A549 (cell line): Measurements from ENCODE around the gene RTN4RL2. TPM values are rescaled to one million over a fixed set of nuclear protein-coding genes. Genes with fewer than 3 reads are reported as not detected.

Experiments
- ATAC-seq, 2 experiments: fragments of 200-7000 bp in 1 of 2; fragments of >200 bp in 1 of 2; cut with Nextera tagmentation in 1 of 2; cut with Tn5 transposase in 1 of 2; 3 replicates each; pipeline versions ENCODE4 v1.8.0 to v1.9.1; 2018 to 2020; ENCODE audit warnings: mild to moderate bottlenecking in 1 of 2, moderate library complexity in 1 of 2
- CTCF ChIA-PET: fragments of 300-600 bp; sonication (Branson Sonifier 250); formaldehyde crosslinking; extraction: SDS; loops from one replicate; lab custom pipeline; 2021; ENCODE audit warnings: antibody characterized with exemption, inconsistent platforms; lab: Yijun Ruan, JAX
- POLR2A ChIA-PET: fragments of 350-600 bp; formaldehyde crosslinking; extraction: SDS; loops from one replicate; lab custom pipeline; 2021; ENCODE audit warnings: antibody characterized with exemption, inconsistent platforms; lab: Yijun Ruan, JAX
- DNase-seq, 2 experiments: peaks; one replicate each; pipeline versions ENCODE4 v3.0.0 to v3.0.0-alpha.2; 2011 to 2016; ENCODE audit warnings: low read depth in 1 of 2, low spot score in 1 of 2
- FAIRE-seq: peaks from 2 replicates; lab custom pipeline; 2011; peaks lifted over from hg19 to GRCh38; lab: Jason Lieb, UNC
- H3K27ac ChIP-seq, 2 experiments: fragments of >200 bp; sonication (Bioruptor Twin); formaldehyde crosslinking; 3 replicates each; pipeline ENCODE4 v1.5.1; 2016 to 2017
- H3K4me1 ChIP-seq: fragments of >200 bp; sonication (Bioruptor Twin); formaldehyde crosslinking; 3 replicates; pipeline ENCODE4 v1.6.1; 2016
- H3K4me2 ChIP-seq: fragments of >200 bp; sonication (Bioruptor Twin); formaldehyde crosslinking; 3 replicates; pipeline ENCODE4 v1.6.1; 2016
- H3K4me3 ChIP-seq: fragments of >200 bp; sonication (Bioruptor Twin); formaldehyde crosslinking; 3 replicates; pipeline ENCODE4 v1.5.1; 2016
- H3K9me3 ChIP-seq: fragments of >200 bp; sonication (Bioruptor Twin); formaldehyde crosslinking; 3 replicates; pipeline ENCODE4 v1.6.1; 2016
- CBX2 ChIP-seq: fragments of 200-600 bp; sonication (generic); IDR thresholded peaks from 2 replicates; pipeline ENCODE4 v1.6.1; 2016; ENCODE audit warnings: low read depth, mild to moderate bottlenecking, borderline replicate concordance
- CHD4 ChIP-seq: fragments of 200-600 bp; sonication (generic); IDR thresholded peaks from 2 replicates; pipeline ENCODE4 v1.6.1; 2016; ENCODE audit warnings: antibody characterized with exemption, mild to moderate bottlenecking, borderline replicate concordance
- EP300 ChIP-seq, 2 experiments: fragments of >200 bp; sonication (Bioruptor Twin); formaldehyde crosslinking; IDR thresholded peaks; 2 replicates in 1 of 2; 3 replicates in 1 of 2; pipeline ENCODE4 v1.6.1; 2016 to 2017
- ESRRA ChIP-seq: fragments of 150-350 bp; IDR thresholded peaks from 2 replicates; pipeline ENCODE4 v1.6.1; 2014; ENCODE audit warnings: mild to moderate bottlenecking, low read length, borderline replicate concordance
- FOSB ChIP-seq: fragments of 250-450 bp; sonication (Bioruptor Pico); IDR thresholded peaks from 2 replicates; pipeline ENCODE4 v1.5.0; 2020; ENCODE audit warnings: mild to moderate bottlenecking, moderate library complexity
- HOXB5 ChIP-seq: fragments of 250-450 bp; sonication (Bioruptor Pico); IDR thresholded peaks from 2 replicates; pipeline ENCODE4 v1.5.0; 2020; ENCODE audit warnings: mild to moderate bottlenecking, moderate library complexity
- KDM1A ChIP-seq: fragments of 200-600 bp; sonication (generic); IDR thresholded peaks from 2 replicates; pipeline ENCODE4 v1.6.1; 2016; ENCODE audit warnings: low read depth, mild to moderate bottlenecking
- MAZ ChIP-seq: fragments of 150-350 bp; IDR thresholded peaks from 2 replicates; pipeline ENCODE4 v1.6.1; 2014; ENCODE audit warnings: antibody characterized with exemption, low read depth, low read length, borderline replicate concordance
- POLR2A ChIP-seq: IDR thresholded peaks from 2 replicates; pipeline ENCODE4 v1.6.1; 2012; ENCODE audit warnings: mild to moderate bottlenecking, low read length
- RAD21 ChIP-seq, 2 experiments: fragments of >200 bp in 1 of 2; sonication (Bioruptor Twin) in 1 of 2; formaldehyde crosslinking in 1 of 2; IDR thresholded peaks in 1 of 2; conservative IDR thresholded peaks in 1 of 2; 2 replicates in 1 of 2; 3 replicates in 1 of 2; pipeline ENCODE4 v1.6.1; 2012 to 2018; ENCODE audit warnings: inconsistent platforms in 1 of 2
- RNF2 ChIP-seq: fragments of 200-600 bp; sonication (generic); IDR thresholded peaks from 2 replicates; pipeline ENCODE4 v1.6.1; 2016; ENCODE audit warnings: low read depth, mild to moderate bottlenecking, antibody characterized with exemption, moderate library complexity, borderline replicate concordance
- SMC3 ChIP-seq: fragments of >200 bp; sonication (Bioruptor Twin); formaldehyde crosslinking; IDR thresholded peaks from 3 replicates; pipeline ENCODE4 v1.6.1; 2018; ENCODE audit warnings: inconsistent platforms
- ZFP36 ChIP-seq: fragments of 450-650 bp; IDR thresholded peaks from 2 replicates; pipeline ENCODE4 v1.6.1; 2014; ENCODE audit warnings: borderline replicate concordance; ENCODE audit not compliant: partially characterized antibody
- ZNF302 ChIP-seq: fragments of 250-450 bp; sonication (Bioruptor Pico); IDR thresholded peaks from 2 replicates; pipeline ENCODE4 v1.9.0; 2021; ENCODE audit warnings: inconsistent platforms, mild to moderate bottlenecking, moderate library complexity
- WGBS: methylation state at CpG from one replicate; pipeline ENCODE4 v1.1.6; 2017; ENCODE audit errors: missing lambda C conversion rate; 5-methylcytosine and 5-hydroxymethylcytosine counted together
- polyA plus RNA-seq, 4 experiments: library from polyadenylated mRNA; depleted of rRNA in 3 of 4; stranded (reverse); fragments of >200 nt; fragmentation: RNase III in 1 of 4; extraction: RNeasy Plus Mini Kit Qiagen cat#74134 plus additional on column Dnase treatment in 1 of 4; gene quantifications; 2 replicates in 3 of 4; 3 replicates in 1 of 4; pipeline ENCODE4 v1.2.3, GENCODE V29; 2011 to 2017
- TF ChIP-seq, protein P1 (sequence below): IDR thresholded peaks from 2 replicates; pipeline ENCODE4 v1.6.1; 2012; ENCODE audit warnings: low read depth, borderline replicate concordance
- TF ChIP-seq, protein P2 (sequence below): fragments of 250-450 bp; sonication (Bioruptor Pico); IDR thresholded peaks from 2 replicates; pipeline ENCODE4 v1.5.0; 2021; ENCODE audit warnings: mild to moderate bottlenecking, moderate library complexity, borderline replicate concordance
- TF ChIP-seq, protein P3 (sequence below): fragments of >200 bp; sonication (Bioruptor Twin); formaldehyde crosslinking; IDR thresholded peaks from 2 replicates; pipeline ENCODE4 v1.6.1; 2016

The RTN4RL2 gene
- polyA plus RNA-seq, 2 of the 4 experiments (the other 2 are of a cell fraction) = 9.2 to 23.7 TPM

DNA sequence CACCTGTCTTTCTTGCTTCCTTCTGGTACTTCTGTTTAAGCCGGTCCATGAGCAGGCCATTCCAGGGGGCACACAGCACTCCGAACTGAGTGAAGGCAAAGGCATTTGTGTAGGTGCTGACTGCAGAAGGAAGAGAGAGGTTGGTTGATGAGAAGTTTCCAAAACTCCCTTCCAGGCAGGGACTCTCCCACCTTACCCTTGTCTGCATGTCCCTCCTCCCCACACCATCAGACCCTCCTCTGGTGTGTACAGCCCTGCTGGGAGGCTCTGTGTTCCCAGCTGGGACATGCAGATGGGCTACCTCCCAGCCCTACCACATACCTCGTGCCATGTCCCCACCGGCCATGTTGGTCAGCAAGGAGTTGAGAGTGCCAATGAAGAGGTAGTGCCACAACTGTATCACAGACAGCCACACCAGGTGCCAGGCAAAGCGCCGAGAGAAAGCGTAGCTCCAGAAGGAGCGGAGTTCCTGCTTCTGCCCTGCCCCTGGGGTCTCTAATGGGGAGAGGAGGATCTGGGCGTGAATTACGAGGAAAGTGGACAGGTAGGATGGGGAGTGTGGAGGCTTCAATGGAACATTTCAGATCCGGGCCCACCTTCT lies 45.6 kb upstream of the RTN4RL2 start:
- H3K9me3 ChIP-seq = no peaks in the 10 kb centered on the region
- H3K4me1 ChIP-seq = no peaks in the 10 kb centered on the region
- no peak overlapping the region for H3K27ac ChIP-seq
- 72% methylated on average over 11 of the region's 11 CpGs for WGBS
- no peak overlapping the region for H3K4me3 ChIP-seq
- no peak for TF ChIP-seq ZNF302 (CRISPR knock-in tag)
- TF ChIP-seq HOXB5 (CRISPR knock-in tag) = no peak
- TF ChIP-seq FOSB (CRISPR knock-in tag) = no peak
- no peak for TF ChIP-seq ESRRA
- no peak for TF ChIP-seq CHD4
- CTCF ChIA-PET = no interaction called here
- H3K4me2 ChIP-seq = no peak overlapping the region
- FAIRE-seq = no peak
- no peak for ATAC-seq
- DNase-seq = no peak
- POLR2A ChIA-PET = no interaction called here

DNA sequence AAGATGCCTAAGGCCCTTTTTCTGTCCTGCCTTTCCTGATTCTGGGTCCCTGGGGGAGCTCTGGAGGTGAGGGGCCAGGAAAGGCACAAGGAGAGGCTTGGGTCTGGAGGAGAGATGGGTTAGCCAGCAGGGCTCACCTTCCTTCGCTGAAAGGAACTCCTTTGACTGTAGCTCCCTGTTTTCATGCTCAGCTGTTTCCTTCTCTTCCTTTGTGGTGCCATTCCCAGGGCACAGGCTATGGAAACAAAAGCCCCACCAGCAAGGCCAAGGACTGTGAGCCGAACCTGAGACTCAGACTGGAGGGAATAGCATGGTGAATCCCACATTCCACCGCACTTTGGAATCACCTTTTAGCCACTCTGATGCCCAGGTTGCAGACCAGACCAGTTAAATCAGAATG lies 43.9 kb upstream of the RTN4RL2 start:
- CTCF ChIA-PET = interaction anchor here (0.6 to 1.9 kb wide), 3 partner anchors 9 to 1232 kb away, joined by 3 to 6 read pairs (median 6); no protein-coding TSS in a partner anchor
- DNase-seq = no peak
- WGBS = 65% methylated on average over 3 of the region's 3 CpGs
- Histone ChIP-seq H3K4me3 (no peak overlapping the region), H3K27ac (no peak overlapping the region), H3K9me3 (no peaks in the 10 kb centered on the region), H3K4me2 (no peak overlapping the region), H3K4me1 (no peaks in the 10 kb centered on the region)
- no peak for FAIRE-seq
- TF ChIP-seq POLR2A (no peak), SMC3 (no peak), CBX2 (no peak), MAZ (no peak), ZFP36 (no peak), RAD21 (conservative IDR thresholded peaks at IDR 0.05 in 1 of 2, IDR thresholded peaks at IDR 0.05 in 1 of 2) (no peak), KDM1A (no peak)
- TF ChIP-seq, protein P1, sequence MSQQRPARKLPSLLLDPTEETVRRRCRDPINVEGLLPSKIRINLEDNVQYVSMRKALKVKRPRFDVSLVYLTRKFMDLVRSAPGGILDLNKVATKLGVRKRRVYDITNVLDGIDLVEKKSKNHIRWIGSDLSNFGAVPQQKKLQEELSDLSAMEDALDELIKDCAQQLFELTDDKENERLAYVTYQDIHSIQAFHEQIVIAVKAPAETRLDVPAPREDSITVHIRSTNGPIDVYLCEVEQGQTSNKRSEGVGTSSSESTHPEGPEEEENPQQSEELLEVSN = no peak
- TF ChIP-seq, protein P2, sequence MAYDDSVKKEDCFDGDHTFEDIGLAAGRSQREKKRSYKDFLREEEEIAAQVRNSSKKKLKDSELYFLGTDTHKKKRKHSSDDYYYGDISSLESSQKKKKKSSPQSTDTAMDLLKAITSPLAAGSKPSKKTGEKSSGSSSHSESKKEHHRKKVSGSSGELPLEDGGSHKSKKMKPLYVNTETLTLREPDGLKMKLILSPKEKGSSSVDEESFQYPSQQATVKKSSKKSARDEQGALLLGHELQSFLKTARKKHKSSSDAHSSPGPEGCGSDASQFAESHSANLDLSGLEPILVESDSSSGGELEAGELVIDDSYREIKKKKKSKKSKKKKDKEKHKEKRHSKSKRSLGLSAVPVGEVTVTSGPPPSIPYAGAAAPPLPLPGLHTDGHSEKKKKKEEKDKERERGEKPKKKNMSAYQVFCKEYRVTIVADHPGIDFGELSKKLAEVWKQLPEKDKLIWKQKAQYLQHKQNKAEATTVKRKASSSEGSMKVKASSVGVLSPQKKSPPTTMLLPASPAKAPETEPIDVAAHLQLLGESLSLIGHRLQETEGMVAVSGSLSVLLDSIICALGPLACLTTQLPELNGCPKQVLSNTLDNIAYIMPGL (CRISPR knock-in tag) = no peak
- ATAC-seq = no peak
- POLR2A ChIA-PET = no interaction called here

DNA sequence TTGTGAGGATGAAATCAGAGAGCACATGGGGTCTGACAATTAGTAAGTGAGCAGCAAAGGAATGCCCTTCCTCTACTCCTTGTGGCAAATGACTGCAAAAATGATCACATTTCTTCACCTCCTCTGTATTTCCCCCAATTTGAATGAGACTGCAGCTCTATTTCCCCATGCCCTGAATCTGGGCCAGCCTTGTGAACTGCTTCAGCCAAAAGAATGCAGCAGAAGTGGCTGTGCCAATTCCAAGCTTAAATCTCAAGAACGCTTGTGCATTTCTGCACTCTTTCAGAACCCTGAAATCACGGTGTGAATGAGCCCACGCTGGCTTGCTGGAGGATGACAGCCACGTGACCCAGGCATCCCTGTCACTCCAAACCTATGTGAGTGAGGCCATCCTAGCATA lies 43.3 kb upstream of the RTN4RL2 start:
- 70% methylated on average over 4 of the region's 4 CpGs for WGBS
- H3K27ac ChIP-seq = no peak overlapping the region
- TF ChIP-seq MAZ (no peak), KDM1A (no peak), EP300 (IDR thresholded peaks at IDR 0.05) (no peak), FOSB (CRISPR knock-in tag) (no peak), HOXB5 (CRISPR knock-in tag) (no peak), RNF2 (no peak)
- TF ChIP-seq, protein P3, sequence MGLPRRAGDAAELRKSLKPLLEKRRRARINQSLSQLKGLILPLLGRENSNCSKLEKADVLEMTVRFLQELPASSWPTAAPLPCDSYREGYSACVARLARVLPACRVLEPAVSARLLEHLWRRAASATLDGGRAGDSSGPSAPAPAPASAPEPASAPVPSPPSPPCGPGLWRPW = no peak
- no peaks in the 10 kb centered on the region for H3K4me1 ChIP-seq
- POLR2A ChIA-PET = no interaction called here
- no peak for DNase-seq
- no peak overlapping the region for H3K4me2 ChIP-seq
- CTCF ChIA-PET = interaction anchor here (1.2 to 2.2 kb wide), 4 partner anchors 10 to 65 kb away, joined by 3 to 13 read pairs (median 6); no protein-coding TSS in a partner anchor
- FAIRE-seq = no peak
- H3K9me3 ChIP-seq = no peaks in the 10 kb centered on the region
- no peak for ATAC-seq
- H3K4me3 ChIP-seq = no peak overlapping the region
